Endothelial cell of umbilical vein (primary cell): Measurements from ENCODE around the gene POLG.

Experiments
- EZH2 ChIP-seq: IDR thresholded peaks from 2 replicates; pipeline ENCODE4 v1.6.1; 2012; ENCODE audit warnings: borderline replicate concordance, low read depth, mild to moderate bottlenecking, moderate library complexity, low read length, inconsistent platforms; ENCODE audit not compliant: severe bottlenecking
- JUN ChIP-seq: IDR thresholded peaks from 2 replicates; pipeline ENCODE4 v1.6.1; 2011; ENCODE audit warnings: borderline replicate concordance, low read depth; ENCODE audit not compliant: insufficient read length, insufficient read depth
- MYC ChIP-seq: IDR thresholded peaks from one replicate; pipeline ENCODE4 v1.6.1; 2011; ENCODE audit warnings: mild to moderate bottlenecking, low read depth, low read length
- POLR2A ChIP-seq: IDR thresholded peaks from 2 replicates; pipeline ENCODE4 v1.6.1; 2012; ENCODE audit warnings: low read depth, mild to moderate bottlenecking, control low read depth, low read length
- POLR2AphosphoS5 ChIP-seq: IDR thresholded peaks from 2 replicates; pipeline ENCODE4 v1.6.1; 2012; ENCODE audit warnings: low read depth, mild to moderate bottlenecking, control low read depth, low read length, moderate library complexity; ENCODE audit not compliant: insufficient read depth
- TF ChIP-seq, protein P1 (sequence below), 2 donors: IDR thresholded peaks; 1 replicate in 1 of 2; 2 replicates in 1 of 2; pipeline ENCODE4 v1.5.1; 2011; ENCODE audit warnings: low read length in 2 of 2, mild to moderate bottlenecking in 2 of 2, moderate library complexity in 2 of 2, control low read depth in 1 of 2, inconsistent platforms in 1 of 2, low read depth in 1 of 2; ENCODE audit not compliant: insufficient read depth in 1 of 2; ENCODE audit errors: extremely low read depth in 1 of 2

GRCh38 chr15:89363133-89363532 lies 28.5 kb upstream of the POLG start:
- TF ChIP-seq, protein P1, sequence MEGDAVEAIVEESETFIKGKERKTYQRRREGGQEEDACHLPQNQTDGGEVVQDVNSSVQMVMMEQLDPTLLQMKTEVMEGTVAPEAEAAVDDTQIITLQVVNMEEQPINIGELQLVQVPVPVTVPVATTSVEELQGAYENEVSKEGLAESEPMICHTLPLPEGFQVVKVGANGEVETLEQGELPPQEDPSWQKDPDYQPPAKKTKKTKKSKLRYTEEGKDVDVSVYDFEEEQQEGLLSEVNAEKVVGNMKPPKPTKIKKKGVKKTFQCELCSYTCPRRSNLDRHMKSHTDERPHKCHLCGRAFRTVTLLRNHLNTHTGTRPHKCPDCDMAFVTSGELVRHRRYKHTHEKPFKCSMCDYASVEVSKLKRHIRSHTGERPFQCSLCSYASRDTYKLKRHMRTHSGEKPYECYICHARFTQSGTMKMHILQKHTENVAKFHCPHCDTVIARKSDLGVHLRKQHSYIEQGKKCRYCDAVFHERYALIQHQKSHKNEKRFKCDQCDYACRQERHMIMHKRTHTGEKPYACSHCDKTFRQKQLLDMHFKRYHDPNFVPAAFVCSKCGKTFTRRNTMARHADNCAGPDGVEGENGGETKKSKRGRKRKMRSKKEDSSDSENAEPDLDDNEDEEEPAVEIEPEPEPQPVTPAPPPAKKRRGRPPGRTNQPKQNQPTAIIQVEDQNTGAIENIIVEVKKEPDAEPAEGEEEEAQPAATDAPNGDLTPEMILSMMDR (IDR thresholded peaks at IDR 0.05; ENCODE audit: extremely low read depth in 1 of 2, insufficient read depth in 1 of 2, low read depth in 1 of 2, low read length in 2 of 2): no peak
- TF ChIP-seq POLR2A: no peak
- no peak for TF ChIP-seq JUN
- no peak for TF ChIP-seq MYC
- TF ChIP-seq POLR2AphosphoS5: no peak
- TF ChIP-seq EZH2: no peak
